CD4-positive, alpha-beta T cell treated with Interleukin-12 subunit alpha and Interleukin-12 subunit beta, for 1 hour (primary cell): Measurements from ENCODE around the gene INPP5A.

Experiments used
- DNase-seq: peaks from one replicate; pipeline ENCODE4 v3.0.0-alpha.2; 2020

The INPP5A gene

DNA sequence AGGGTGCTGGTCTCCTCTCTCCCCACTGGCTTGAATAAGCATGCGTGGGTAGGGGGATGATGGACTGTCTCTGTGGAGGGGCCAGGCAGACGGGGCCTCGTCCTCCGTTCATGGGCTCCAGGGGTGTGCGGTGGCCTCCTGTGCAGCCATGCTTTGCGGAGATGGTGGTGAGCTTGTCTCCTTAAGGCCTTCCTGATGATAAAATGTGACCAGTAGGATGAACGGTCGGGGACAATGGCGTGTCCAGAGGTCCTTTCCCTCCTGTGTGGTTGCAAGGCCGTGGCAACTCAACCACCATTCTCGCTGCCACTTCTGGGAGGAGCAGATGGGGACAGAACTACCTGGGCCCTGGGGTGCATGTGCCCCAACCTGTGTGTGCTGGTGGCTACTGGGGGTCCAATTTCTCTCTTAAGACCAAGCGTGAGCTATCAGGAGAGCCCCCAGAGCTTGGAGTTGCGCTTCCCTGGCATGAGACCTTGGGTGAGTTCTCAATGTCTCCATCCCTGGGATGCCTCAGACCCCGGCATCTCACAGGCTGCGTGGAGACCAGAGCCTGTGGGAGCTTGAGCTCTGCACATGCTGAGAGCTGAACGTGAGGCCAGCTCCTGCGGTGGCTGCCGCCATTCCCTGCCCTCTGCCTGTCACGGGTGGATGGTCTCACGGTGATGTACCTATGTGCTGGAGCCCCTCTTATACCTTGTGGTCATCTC, 112.2 kb downstream of the INPP5A start:
- no peak for DNase-seq

- DNase-seq = no peak
Measured at GRCh38 chr10:132650611-132651250, 113.1 kb downstream of the INPP5A start.

DNA sequence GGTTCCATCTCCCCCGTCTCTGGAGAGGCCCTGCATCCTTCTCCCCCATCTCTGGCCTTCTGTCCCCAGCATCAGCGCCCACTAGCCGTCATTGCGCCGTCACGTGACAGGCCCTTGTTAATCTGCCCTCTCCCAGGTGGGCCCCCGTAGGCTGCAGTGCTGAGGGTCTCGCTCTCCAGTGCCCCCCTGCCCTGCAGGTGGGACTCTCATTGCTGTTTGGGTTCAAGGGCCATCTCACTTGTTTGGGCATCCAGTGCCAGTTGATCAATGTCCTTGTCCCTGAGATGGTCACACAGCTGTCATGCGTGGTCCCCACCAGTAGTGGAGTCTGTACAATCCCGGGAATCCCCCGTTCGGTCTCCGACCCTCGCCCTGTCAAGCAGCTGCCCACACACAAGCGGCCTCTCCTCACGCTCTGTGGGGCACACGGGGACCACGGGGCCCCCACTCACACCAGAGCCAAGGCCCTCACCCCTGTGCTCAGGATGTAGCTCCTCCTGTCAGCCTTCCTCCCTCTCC, 114.0 kb downstream of the INPP5A start:
- DNase-seq = no peak

- DNase-seq = no peak
Measured at GRCh38 chr10:132652446-132652845, 114.9 kb downstream of the INPP5A start.

DNA sequence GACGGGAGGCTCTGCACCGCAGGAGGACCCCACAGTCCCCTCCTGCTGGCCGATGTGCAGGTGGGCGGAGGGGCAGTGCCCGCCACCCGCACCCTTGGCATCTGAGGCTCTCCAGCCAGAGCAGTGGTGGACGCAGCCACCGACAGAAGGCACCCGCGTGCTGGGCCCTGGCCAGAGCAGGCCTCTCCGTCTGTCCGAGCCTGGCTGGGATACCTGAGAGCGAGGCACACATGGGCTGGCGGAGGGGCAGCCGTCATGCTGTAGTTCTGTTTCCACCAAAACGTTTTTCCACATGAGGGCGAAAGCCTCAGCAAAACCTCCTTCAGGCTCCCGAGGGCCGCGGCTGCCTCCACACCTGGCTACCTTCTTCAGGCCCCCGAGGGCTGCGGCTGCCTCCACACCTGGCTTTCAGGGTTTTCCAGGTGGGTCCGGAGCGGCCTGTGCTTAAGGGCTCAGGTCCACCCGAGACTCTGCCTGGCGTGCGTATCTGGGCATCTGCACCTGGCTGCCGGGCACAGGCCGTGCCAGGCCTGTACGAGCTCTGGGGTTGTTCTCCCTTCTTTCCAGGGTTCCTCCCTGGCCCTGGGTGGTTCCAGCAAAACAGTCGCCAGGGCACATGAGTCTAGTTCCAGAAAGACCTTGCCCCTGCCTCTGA, 115.5 kb downstream of the INPP5A start:
- no peak for DNase-seq

GRCh38 chr10:132653721-132654120, 116.1 kb downstream of the INPP5A start:
- DNase-seq = no peak

GRCh38 chr10:132654121-132654571, 116.6 kb downstream of the INPP5A start:
- no peak for DNase-seq

DNA sequence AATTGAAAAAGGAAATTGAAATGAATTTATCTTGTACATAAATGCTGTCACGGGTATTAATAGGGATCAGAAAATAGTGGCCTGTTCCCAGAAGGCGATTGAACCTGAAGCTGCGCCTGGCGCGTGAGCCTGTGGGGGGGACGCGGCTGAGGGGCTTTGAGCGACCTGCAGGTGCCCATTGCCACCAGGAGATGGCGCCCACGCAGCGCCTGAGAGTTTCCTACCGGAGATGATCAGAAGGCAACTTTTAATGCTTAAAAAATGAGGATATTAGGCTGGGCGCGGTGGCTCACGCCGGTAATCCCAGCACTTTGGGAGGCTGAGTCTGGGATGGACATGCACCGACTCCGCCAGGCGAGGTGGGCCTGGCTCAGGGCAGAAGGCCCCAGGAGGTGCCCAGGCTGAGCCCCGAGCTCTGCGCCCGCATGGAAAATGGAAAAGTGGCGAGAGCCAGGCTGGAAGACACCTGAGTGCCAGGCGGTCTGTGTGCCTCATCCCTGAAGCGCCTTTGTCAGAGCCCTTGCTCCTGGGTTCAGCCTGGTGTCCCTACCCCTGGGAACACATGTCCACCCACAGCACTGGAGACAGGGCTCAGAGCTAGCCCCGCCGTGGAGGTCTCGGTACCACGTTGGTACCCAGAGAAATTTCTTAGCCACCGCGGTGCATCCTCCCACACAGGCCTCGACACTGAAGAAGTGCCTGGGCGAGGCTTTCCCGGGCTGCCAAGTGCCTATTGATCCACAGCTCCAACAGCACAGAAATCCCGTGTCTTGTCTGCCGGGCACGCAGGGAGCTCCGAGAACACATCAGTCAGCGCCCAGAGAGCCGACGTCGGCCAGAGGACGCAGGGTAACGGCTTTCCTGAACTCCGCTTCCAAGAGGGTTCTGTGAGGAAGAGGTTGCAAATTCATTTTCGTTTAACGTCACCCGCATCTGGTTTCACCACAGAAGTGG, 117.4 kb downstream of the INPP5A start:
- peak; percentile 44 for DNase-seq

- DNase-seq = no peak
Measured at GRCh38 chr10:132655735-132656134, 118.1 kb downstream of the INPP5A start.

- DNase-seq = no peak
Measured at GRCh38 chr10:132656283-132657126, 118.9 kb downstream of the INPP5A start.

GRCh38 chr10:132657127-132657706, 119.6 kb downstream of the INPP5A start:
- no peak for DNase-seq

- DNase-seq = no peak
Measured at GRCh38 chr10:132657748-132658147, 120.2 kb downstream of the INPP5A start.

- DNase-seq = no peak
Measured at GRCh38 chr10:132658546-132659205, 121.1 kb downstream of the INPP5A start.

DNA sequence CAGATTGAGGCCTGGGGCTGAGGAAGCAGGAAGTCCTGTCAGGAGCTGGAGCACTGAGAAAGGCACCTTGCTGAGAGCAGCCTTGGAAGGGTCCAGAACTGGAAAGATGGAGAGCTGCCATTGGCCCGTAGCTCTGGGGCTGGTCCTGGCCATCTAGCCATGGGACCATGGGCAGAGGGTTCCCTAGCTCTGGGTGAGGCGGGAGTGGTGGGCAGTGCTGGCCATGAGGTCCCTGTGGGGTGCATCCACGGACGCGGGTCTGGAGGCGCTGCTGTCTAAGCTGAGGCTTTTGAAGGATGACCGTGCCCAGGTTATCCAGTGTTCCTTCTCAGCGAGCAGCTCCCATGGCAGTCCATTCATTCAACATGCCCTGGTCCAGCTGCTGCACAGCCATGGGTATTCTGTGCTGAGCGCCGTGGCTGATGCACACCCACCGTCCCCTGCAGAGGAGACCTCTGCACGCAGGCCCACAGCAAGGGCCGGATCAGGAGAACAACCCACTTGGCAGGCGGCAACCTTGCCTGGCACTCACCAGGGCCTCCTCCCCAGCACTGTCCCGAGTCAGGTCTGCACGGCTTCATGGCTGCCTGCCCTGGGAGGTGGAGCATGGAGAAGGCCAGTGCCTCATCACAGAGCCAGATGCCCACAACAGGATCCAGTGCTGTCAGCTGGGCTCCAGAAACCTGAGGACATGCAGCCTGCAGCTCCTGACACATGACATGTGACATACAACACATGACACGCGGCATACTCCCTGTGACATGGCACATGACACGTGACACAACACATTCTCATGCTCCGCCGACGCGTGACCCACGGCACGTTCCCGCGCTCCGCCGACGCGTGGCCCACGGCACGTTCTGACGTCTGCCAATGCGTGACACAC, 121.9 kb downstream of the INPP5A start:
- no peak for DNase-seq

DNA sequence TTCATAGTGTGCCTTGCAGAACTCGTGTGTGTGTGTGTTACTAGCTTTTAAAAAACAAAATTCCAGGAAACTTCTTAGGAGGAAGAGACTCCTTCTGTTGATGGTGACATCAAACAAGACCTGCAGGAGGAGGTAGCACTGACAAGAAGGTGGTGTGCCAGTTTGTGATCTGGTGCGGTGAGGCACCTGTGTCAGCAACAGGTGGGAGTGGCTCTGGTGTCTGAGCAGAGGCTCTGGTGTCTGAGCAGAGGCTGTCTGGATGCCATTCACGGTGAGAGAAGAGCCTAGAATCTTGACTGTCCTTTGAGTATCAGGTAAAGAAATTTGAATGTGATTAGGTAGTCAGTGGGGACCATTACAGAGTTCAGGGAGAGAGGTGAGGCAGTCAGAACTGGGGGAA, 122.8 kb downstream of the INPP5A start:
- DNase-seq = no peak

GRCh38 chr10:132662186-132662920, 124.8 kb downstream of the INPP5A start:
- no peak for DNase-seq

- no peak for DNase-seq
Measured at GRCh38 chr10:132663666-132664365, 126.2 kb downstream of the INPP5A start.

DNA sequence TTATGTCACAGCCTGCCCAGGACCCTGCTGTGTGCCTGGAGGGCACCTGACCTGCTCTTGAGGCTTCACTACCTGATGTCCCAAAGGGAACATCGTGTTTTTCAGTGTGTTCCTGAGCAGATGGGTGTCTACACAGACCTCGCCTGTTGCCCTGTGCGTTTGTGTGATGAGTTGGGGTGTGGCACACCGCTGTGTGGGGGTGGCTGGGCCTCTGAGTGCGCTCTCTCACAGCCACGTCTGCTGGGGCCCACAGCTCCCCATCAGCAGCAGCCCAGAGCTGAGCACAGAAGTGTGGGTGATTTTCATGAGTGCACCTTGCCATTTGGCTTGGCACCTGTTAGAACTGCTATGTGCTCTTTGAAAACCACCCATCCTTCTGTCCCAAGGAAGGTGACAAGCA, 126.8 kb downstream of the INPP5A start:
- DNase-seq = no peak
